Cardiac septum (tissue), 1 donor: ENCODE measurements around the gene PIP. TPM values are rescaled to one million over a fixed set of nuclear protein-coding genes. Genes with fewer than 3 reads are reported as not detected.
"Not testable (repeated sequence)": the region's sequence is repeated elsewhere in the genome, so short reads cannot be mapped to it uniquely, and the experiment has no call there.

Experiments
- DNase-seq: peaks from one replicate; pipeline ENCODE4 v3.0.0-alpha.2; 2020; ENCODE audit warnings: low spot score
- intact Hi-C: fragments of 100-400 bp; cut with DNase I; formaldehyde crosslinking; loops from one replicate; pipeline ENCODE4 v1.14.0; 2022
- total RNA-seq: library from RNA; stranded (reverse); fragmentation: NEBNext Ultra II Directional; extraction: Animal tissue kit (Norgen Biotek cat#: 25700); gene quantifications from one replicate; pipeline ENCODE4 v1.2.1, GENCODE V29; 2021
- donor health status: DM: no; HTN: no; CAD: no.

The PIP gene
- total RNA-seq, 1 donor from 2014 or later, result not detected

- no peak for DNase-seq
- intact Hi-C loops, result no loop called here
Measured at GRCh38 chr7:143172354-143172753, 40.5 kb downstream of the PIP start.

- DNase-seq, result no peak
- intact Hi-C loops, result no loop called here
Measured at GRCh38 chr7:143176128-143176527, 44.3 kb downstream of the PIP start.

- DNase-seq, result no peak
- intact Hi-C loops, result no loop called here
Measured at GRCh38 chr7:143177374-143178119, 45.7 kb downstream of the PIP start.

- intact Hi-C loops, DNase-seq: not testable (repeated sequence)
Measured at GRCh38 chr7:143180771-143181170, 48.9 kb downstream of the PIP start.

GRCh38 chr7:143181349-143181748, 49.5 kb downstream of the PIP start:
- intact Hi-C loops, result no loop called here
- no peak for DNase-seq

GRCh38 chr7:143183024-143183423, 51.1 kb downstream of the PIP start, which contains the start of gene TAS2R39:
Gene TAS2R39, plus strand, starts transcription at chr7:143183419. Its CDS starts 0 bp downstream, at chr7:143183419.
- no peak for DNase-seq
- intact Hi-C loops, result no loop called here

- intact Hi-C loops, result no loop called here
- DNase-seq, result no peak
Measured at GRCh38 chr7:143185551-143185950, 53.7 kb downstream of the PIP start.

GRCh38 chr7:143188994-143189393, 57.1 kb downstream of the PIP start:
- intact Hi-C loops, result no loop called here
- no peak for DNase-seq

Other genes with a start within 250 kb of the PIP start
- not detected for gene TRPV6, start 246.3 kb upstream of the PIP start, total RNA-seq
- not detected for gene TRPV5, start 198.3 kb upstream of the PIP start, total RNA-seq
- not detected for gene LLCFC1, start 192.6 kb upstream of the PIP start, total RNA-seq
- 0.57 TPM for gene KEL, start 169.7 kb upstream of the PIP start, total RNA-seq
- gene OR9A2, start 104.9 kb upstream of the PIP start, total RNA-seq, result not detected
- not detected for gene OR6V1, start 79.7 kb upstream of the PIP start, total RNA-seq
- not detected for gene TAS2R39, start 51.3 kb downstream of the PIP start, total RNA-seq
- gene TAS2R40, start 90.0 kb downstream of the PIP start, total RNA-seq, result not detected
- 208 TPM for gene GSTK1, start 131.4 kb downstream of the PIP start, total RNA-seq
- gene TMEM139, start 152.9 kb downstream of the PIP start, total RNA-seq, result 6.9 TPM
- gene CASP2, start 156.3 kb downstream of the PIP start, total RNA-seq, result 12.6 TPM
- not detected for gene CLCN1, start 184.0 kb downstream of the PIP start, total RNA-seq
- 0.19 TPM for gene FAM131B, start 230.6 kb downstream of the PIP start, total RNA-seq
- gene ZYX, start 249.3 kb downstream of the PIP start, total RNA-seq, result 126 TPM